ENCODE results near the gene CDON.

- no peak for TF ChIP-seq EZH2 (IDR thresholded peaks at IDR 0.05)
- TF ChIP-seq POLR2AphosphoS5 (IDR thresholded peaks at IDR 0.05; ENCODE audit: borderline replicate concordance, low read depth, low read length) = no peak
- TF ChIP-seq FOXP2 (optimal IDR thresholded peaks at IDR 0.05; ENCODE audit: control extremely low read depth, extremely low read length, insufficient read depth) = no peak
These were observed 127.6 kb downstream of the CDON start for GRCh38 chr11:125935056-125935455.

Data from SK-N-MC (cell line).